SH-SY5Y (cell line): ENCODE results near the gene RANGAP1.

Experiments used
- GATA2 ChIP-seq: IDR thresholded peaks from 2 replicates; pipeline ENCODE4 v1.6.1; 2011; ENCODE audit warnings: mild to moderate bottlenecking, low read depth, low read length
- GATA3 ChIP-seq: IDR thresholded peaks from 2 replicates; pipeline ENCODE4 v1.6.1; 2011; ENCODE audit warnings: low read depth, mild to moderate bottlenecking, low read length, moderate library complexity

DNA sequence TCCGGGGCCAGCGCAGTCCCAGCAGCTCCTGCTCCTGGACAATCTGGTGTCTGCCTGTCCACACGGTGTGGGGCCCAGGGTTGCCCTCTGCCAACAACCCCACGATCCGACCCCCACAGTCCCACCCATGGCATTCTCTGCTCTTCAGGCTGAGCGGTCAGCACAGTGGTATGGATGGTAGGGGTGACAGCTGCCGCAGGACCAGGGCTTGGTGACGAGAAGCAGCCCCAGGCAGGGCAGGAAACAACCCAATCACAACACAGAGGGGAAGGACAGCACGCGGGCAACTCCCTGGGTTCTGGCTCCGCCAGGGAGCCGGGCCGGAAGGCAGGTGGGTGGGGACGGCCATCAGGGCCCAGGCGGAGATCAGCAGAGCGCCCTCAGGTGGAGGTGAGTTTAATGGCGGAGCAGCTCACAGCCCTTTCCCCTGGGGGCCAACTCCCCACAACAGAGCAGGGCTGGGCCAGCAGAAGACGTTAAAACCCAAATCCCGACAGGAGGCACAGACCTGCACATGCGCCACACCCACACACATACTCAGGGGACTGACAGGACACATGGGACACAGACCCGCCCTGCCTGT lies 40.0 kb downstream of the RANGAP1 start:
- TF ChIP-seq GATA2 (no peak), GATA3 (no peak)
